ENCODE measurements around the gene CACNB2. TPM values are rescaled to one million over a fixed set of nuclear protein-coding genes. Genes with fewer than 3 reads are reported as not detected.

The CACNB2 gene
- total RNA-seq, 2 donors from 2014 or later: 12.5 to 12.7 TPM

DNA sequence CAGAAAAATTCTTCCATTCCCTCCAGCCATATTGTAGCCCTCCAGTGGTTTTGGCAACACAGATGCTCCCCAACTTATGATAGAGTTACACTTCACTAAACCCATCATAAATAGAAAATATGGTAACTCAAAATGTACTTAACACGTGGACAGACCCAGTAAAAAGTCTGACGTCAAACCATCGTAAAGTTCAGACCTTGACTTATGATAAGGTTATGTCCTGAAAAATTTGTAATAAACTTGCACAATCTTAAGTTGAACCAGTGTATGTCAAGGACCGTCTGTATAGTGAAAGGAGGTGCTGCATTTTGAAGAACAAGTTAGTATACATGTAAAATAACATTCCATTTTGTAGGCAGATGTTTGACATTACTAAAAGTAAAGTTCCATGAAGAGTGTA, 368.4 kb downstream of the CACNB2 start:
- no peaks in the 10 kb centered on the region for H3K9me3 ChIP-seq
- H3K4me3 ChIP-seq: no peak overlapping the region
- ATAC-seq (no peak), DNase-seq (no peak)
- 82 to 90% methylated on average over 4 of the region's 4 CpGs for WGBS, 2 donors
- no peaks in the 10 kb centered on the region for H3K4me1 ChIP-seq
- H3K27ac ChIP-seq: no peak overlapping the region
- no peaks in the 10 kb centered on the region for H3K36me3 ChIP-seq (replicated peaks in 1 of 2; ENCODE audit: insufficient read depth in 1 of 2, low read depth in 2 of 2)
- intact Hi-C loops (cut with DNase I): no loop called here
- H3K27me3 ChIP-seq: no peaks in the 10 kb centered on the region
- no peak for TF ChIP-seq POLR2A (IDR thresholded peaks at IDR 0.05)
- TF ChIP-seq, protein P1, sequence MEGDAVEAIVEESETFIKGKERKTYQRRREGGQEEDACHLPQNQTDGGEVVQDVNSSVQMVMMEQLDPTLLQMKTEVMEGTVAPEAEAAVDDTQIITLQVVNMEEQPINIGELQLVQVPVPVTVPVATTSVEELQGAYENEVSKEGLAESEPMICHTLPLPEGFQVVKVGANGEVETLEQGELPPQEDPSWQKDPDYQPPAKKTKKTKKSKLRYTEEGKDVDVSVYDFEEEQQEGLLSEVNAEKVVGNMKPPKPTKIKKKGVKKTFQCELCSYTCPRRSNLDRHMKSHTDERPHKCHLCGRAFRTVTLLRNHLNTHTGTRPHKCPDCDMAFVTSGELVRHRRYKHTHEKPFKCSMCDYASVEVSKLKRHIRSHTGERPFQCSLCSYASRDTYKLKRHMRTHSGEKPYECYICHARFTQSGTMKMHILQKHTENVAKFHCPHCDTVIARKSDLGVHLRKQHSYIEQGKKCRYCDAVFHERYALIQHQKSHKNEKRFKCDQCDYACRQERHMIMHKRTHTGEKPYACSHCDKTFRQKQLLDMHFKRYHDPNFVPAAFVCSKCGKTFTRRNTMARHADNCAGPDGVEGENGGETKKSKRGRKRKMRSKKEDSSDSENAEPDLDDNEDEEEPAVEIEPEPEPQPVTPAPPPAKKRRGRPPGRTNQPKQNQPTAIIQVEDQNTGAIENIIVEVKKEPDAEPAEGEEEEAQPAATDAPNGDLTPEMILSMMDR (IDR thresholded peaks at IDR 0.05): no peak

DNA sequence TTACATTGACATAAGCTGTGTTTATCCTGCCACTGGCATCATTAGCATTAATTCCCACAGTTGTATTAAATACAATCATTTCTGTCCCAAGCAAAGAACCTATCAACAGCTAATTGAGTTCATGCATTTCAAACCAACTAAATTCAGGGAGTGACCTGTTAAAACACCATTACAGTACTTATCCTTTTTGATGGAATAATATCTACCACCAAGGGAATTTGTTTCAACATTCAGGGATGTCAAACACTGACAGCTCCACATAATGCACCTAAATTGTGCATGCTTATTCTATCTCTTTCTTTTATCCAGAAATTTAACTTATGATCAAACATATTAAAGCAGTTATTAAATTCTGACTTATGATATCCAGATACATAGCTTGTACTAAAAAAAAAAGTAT, 374.3 kb downstream of the CACNB2 start:
- DNase-seq: no peak
- H3K4me3 ChIP-seq: no peak overlapping the region
- H3K36me3 ChIP-seq (replicated peaks in 1 of 2; ENCODE audit: insufficient read depth in 1 of 2, low read depth in 2 of 2): no peaks in the 10 kb centered on the region
- H3K9me3 ChIP-seq: no peaks in the 10 kb centered on the region
- H3K27ac ChIP-seq: no peak overlapping the region
- ATAC-seq: no peak
- no peaks in the 10 kb centered on the region for H3K4me1 ChIP-seq
- TF ChIP-seq POLR2A (IDR thresholded peaks at IDR 0.05): no peak
- TF ChIP-seq, protein P1 (IDR thresholded peaks at IDR 0.05): no peak
- no peaks in the 10 kb centered on the region for H3K27me3 ChIP-seq
- intact Hi-C loops (cut with DNase I): no loop called here

DNA sequence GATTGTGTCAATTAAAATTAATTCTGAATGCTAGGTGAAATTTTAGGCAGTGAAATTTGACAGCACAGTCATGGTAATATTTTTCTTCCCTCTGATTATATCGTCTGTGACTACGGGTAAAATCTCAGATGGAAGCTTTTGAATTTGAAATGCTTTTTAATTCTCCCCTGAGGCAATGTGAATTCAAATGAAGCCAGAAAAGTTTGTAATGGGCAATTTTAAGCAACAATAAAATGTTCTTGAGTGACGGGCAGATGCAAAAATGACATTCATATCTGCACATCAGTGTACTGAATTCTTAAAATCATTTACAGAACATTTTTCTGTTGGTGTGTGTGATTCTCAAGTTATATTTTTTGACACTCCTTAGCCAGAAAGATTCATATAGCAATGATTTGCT, 376.6 kb downstream of the CACNB2 start:
- intact Hi-C loops (cut with DNase I): no loop called here
- 93 to 95% methylated on average over 3 of the region's 3 CpGs for WGBS, 2 donors
- no peak overlapping the region for H3K4me3 ChIP-seq
- TF ChIP-seq POLR2A (IDR thresholded peaks at IDR 0.05): no peak
- TF ChIP-seq, protein P1 (IDR thresholded peaks at IDR 0.05): no peak
- no peak overlapping the region for H3K27ac ChIP-seq
- no peaks in the 10 kb centered on the region for H3K9me3 ChIP-seq
- no peak for DNase-seq
- no peaks in the 10 kb centered on the region for H3K27me3 ChIP-seq
- no peaks in the 10 kb centered on the region for H3K4me1 ChIP-seq
- ATAC-seq: no peak
- H3K36me3 ChIP-seq (replicated peaks in 1 of 2; ENCODE audit: insufficient read depth in 1 of 2, low read depth in 2 of 2): no peaks in the 10 kb centered on the region

DNA sequence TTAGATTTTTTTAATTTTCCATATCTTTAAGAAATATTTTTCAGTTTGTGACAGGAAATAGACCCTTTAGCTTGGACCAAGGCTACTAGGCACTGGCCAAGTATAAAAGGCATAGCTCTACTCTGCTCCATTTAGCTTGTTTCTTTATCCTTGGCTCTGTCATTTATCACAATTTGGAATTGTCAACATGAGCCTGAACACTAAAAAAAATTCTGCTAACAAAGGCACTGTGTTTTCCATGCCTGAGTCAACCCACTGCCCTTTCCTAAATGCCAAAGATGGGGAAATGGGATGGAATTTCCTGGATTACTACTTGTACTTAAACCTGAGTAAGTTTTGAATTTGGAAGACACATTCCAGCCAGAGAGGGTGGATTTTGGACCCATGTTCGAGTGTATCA, 382.8 kb downstream of the CACNB2 start:
- ATAC-seq: peak; percentile 58
- whole genome bisulfite sequencing, 2 donors: 50% methylated on average over 1 of the region's 1 CpG

DNA sequence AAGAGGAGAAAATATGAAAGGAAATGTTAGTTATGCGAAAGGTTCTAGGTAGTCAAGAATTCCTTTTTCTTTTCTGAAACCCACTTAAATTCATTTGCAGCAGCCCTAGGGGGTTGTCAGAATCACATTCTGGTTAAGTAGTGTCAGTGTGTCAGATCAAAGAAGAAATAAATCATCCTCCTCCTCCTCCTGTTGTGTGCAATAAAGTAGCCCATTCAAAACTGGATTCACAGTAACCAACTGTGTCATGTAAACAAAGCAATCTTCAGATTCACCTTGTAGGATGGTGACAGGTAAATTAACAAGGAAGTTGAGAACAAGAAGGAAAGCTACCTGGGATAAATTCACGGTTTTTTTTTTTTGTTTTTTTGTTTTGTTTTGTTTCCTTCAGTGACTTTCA, 383.6 kb downstream of the CACNB2 start:
- 70 to 76% methylated on average over 2 of the region's 2 CpGs for WGBS, 2 donors
- intact Hi-C loops (cut with DNase I): no loop called here
- H3K4me1 ChIP-seq: peaks cover 6% of the 10 kb centered on the region
- no peaks in the 10 kb centered on the region for H3K36me3 ChIP-seq (replicated peaks in 1 of 2; ENCODE audit: insufficient read depth in 1 of 2, low read depth in 2 of 2)
- no peak overlapping the region for H3K4me3 ChIP-seq
- H3K9me3 ChIP-seq: no peaks in the 10 kb centered on the region
- TF ChIP-seq, protein P1 (IDR thresholded peaks at IDR 0.05): no peak
- no peak for TF ChIP-seq POLR2A (IDR thresholded peaks at IDR 0.05)
- ATAC-seq: no peak
- no peaks in the 10 kb centered on the region for H3K27me3 ChIP-seq
- DNase-seq: no peak
- H3K27ac ChIP-seq: peak overlapping the region in 2 of 4 donors; percentile 17 to 53

More for the DNA sequence above, 382.8 kb downstream of the CACNB2 start:
- H3K4me3 ChIP-seq: no peak overlapping the region
- peak overlapping the region in 3 of 4 donors; percentile 17 to 53 (median 37) for H3K27ac ChIP-seq
- peak in 1 of 4 donors; percentile 3 for DNase-seq
- H3K27me3 ChIP-seq: no peaks in the 10 kb centered on the region
- intact Hi-C loops (cut with DNase I): no loop called here
- no peaks in the 10 kb centered on the region for H3K36me3 ChIP-seq (replicated peaks in 1 of 2; ENCODE audit: insufficient read depth in 1 of 2, low read depth in 2 of 2)
- no peak for TF ChIP-seq POLR2A (IDR thresholded peaks at IDR 0.05)
- TF ChIP-seq, protein P1 (IDR thresholded peaks at IDR 0.05): no peak
- H3K4me1 ChIP-seq: peaks cover 6% of the 10 kb centered on the region
- no peaks in the 10 kb centered on the region for H3K9me3 ChIP-seq
